ENCODE results near the gene C19orf85. TPM values are rescaled to one million over a fixed set of nuclear protein-coding genes. Genes with fewer than 3 reads are reported as not detected.
A peak's percentile ranks its signal among the peaks of the same experiment; 100 is the strongest.
"Not testable (repeated sequence)": the region's sequence is repeated elsewhere in the genome, so short reads cannot be mapped to it uniquely, and the experiment has no call there.

The C19orf85 gene
- polyA plus RNA-seq, 1 experiment = not detected

DNA sequence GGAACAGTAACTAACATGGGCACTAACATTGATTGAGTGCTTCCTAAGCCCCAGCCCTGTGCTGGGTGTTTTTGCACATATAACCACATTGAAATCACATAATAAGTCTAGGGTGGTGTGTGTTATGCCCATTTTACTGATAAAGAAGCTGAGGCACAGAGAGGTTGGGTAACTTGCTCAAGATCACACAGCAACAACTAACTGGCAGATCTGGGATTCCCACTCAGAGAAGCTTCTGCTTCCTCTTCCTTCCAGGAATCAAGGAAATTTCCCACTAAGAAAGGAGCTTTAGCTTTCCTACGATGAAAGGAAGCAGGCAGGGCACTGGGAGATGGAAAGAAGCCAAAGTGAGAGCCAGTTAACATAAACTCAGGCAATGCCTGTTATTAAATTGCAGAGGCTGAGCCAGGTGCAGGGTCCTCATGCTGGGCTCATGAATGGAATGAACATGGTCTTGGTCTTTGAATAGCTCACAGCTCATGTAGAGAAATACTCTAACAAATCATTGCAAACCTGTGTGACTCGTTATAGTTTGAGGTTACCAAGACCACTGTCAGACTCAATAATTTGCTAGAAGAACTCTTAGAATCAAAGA is 33.8 kb upstream of the C19orf85 start:
- Histone ChIP-seq H3K9me3 (ENCODE audit: control insufficient read depth, insufficient read depth, low read length) (peaks cover 4% of the 10 kb centered on the region; the same call in 1 of the 2 replicates), H3K27me3 (ENCODE audit: control insufficient read depth, insufficient read depth, low read length) (no peaks in the 10 kb centered on the region), H3K4me3 (ENCODE audit: low read depth, low read length) (no peak overlapping the region), H3K27ac (ENCODE audit: low read depth, low read length) (no peak overlapping the region)
- no peak for DNase-seq (ENCODE audit: low read depth, low spot score)
- TF ChIP-seq CTCF (IDR thresholded peaks at IDR 0.05; ENCODE audit: low read depth, low read length) = no peak
- ChIA-PET POLR2A (interaction anchor here (1.8 kb wide), 1 partner anchor 11 kb away, joined by 5 read pairs; no protein-coding TSS in a partner anchor), CTCF (interaction anchor here (1.1 to 8.4 kb wide), 3 partner anchors 9 to 45 kb away, joined by 3 to 69 read pairs (median 3); no protein-coding TSS in a partner anchor)

- no peak for TF ChIP-seq CTCF (IDR thresholded peaks at IDR 0.05; ENCODE audit: low read depth, low read length)
- Histone ChIP-seq H3K4me3 (ENCODE audit: low read depth, low read length) (no peak overlapping the region), H3K9me3 (ENCODE audit: control insufficient read depth, insufficient read depth, low read length) (no peaks in the 10 kb centered on the region), H3K27me3 (ENCODE audit: control insufficient read depth, insufficient read depth, low read length) (no peaks in the 10 kb centered on the region), H3K27ac (ENCODE audit: low read depth, low read length) (no peak overlapping the region)
- DNase-seq (ENCODE audit: low read depth, low spot score) = no peak
- ChIA-PET CTCF (interaction anchor here (0.5 to 8.4 kb wide), 4 partner anchors 8 to 156 kb away, joined by 3 to 69 read pairs (median 4); no protein-coding TSS in a partner anchor), POLR2A (interaction anchor here (1.8 kb wide), 1 partner anchor 11 kb away, joined by 5 read pairs; no protein-coding TSS in a partner anchor)
Measured at GRCh38 chr19:55497763-55498162, 33.2 kb upstream of the C19orf85 start.

DNA sequence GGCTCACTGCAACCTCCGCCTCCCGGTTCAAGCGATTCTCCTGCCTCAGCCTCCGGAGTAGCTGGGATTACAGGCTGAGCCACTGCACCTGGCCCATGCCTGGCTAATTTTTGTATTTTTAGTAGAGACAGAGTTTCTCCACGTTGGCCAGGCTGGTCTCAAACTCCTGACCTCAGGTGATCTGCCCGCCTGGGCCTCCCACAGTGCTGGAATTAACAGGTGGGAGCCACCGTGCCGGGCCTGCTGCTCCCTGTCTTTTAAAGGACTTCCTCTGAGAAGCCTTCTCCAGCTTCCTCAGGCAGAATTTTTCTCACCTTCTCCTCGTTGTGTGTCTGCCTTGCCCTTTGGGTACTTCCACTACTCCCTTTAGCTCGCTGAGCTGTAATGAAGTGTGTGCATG is 32.3 kb upstream of the C19orf85 start:
- H3K9me3 ChIP-seq (ENCODE audit: control insufficient read depth, insufficient read depth, low read length); H3K27ac ChIP-seq (ENCODE audit: low read depth, low read length); DNase-seq (ENCODE audit: low read depth, low spot score); H3K4me3 ChIP-seq (ENCODE audit: low read depth, low read length); POLR2A ChIA-PET; H3K27me3 ChIP-seq (ENCODE audit: control insufficient read depth, insufficient read depth, low read length): not testable (repeated sequence)
- CTCF ChIA-PET = interaction anchor here (1.6 to 8.4 kb wide), 3 partner anchors 8 to 43 kb away, joined by 3 to 69 read pairs (median 62); no protein-coding TSS in a partner anchor

- TF ChIP-seq CTCF (IDR thresholded peaks at IDR 0.05; ENCODE audit: low read depth, low read length) = no peak
- Histone ChIP-seq H3K27ac (ENCODE audit: low read depth, low read length) (no peak overlapping the region), H3K9me3 (ENCODE audit: control insufficient read depth, insufficient read depth, low read length) (no peaks in the 10 kb centered on the region), H3K4me3 (ENCODE audit: low read depth, low read length) (no peak overlapping the region), H3K27me3 (ENCODE audit: control insufficient read depth, insufficient read depth, low read length) (no peaks in the 10 kb centered on the region)
- DNase-seq (ENCODE audit: low read depth, low spot score) = no peak
- ChIA-PET POLR2A (no interaction called here), CTCF (interaction anchor here (7.6 to 8.4 kb wide), 2 partner anchors 9 to 28 kb away, joined by 62 to 69 read pairs; no protein-coding TSS in a partner anchor)
Measured at GRCh38 chr19:55495646-55496349, 31.2 kb upstream of the C19orf85 start.

GRCh38 chr19:55494172-55494761 is 29.7 kb upstream of the C19orf85 start:
- no peak for DNase-seq (ENCODE audit: low read depth, low spot score)
- TF ChIP-seq CTCF (IDR thresholded peaks at IDR 0.05; ENCODE audit: low read depth, low read length) = no peak
- Histone ChIP-seq H3K4me3 (ENCODE audit: low read depth, low read length) (peak overlapping the region; percentile 45), H3K9me3 (ENCODE audit: control insufficient read depth, insufficient read depth, low read length) (no peaks in the 10 kb centered on the region), H3K27me3 (ENCODE audit: control insufficient read depth, insufficient read depth, low read length) (no peaks in the 10 kb centered on the region), H3K27ac (ENCODE audit: low read depth, low read length) (peak overlapping the region; percentile 73)
- CTCF ChIA-PET = interaction anchor here (1.6 to 8.4 kb wide), 3 partner anchors 10 to 112 kb away, joined by 3 to 69 read pairs (median 62); no protein-coding TSS in a partner anchor
- POLR2A ChIA-PET = interaction anchor here (0.7 to 1.7 kb wide), 4 partner anchors 10 to 105 kb away, joined by 3 to 6 read pairs (median 4); partner anchors contain the start of genes FIZ1 and NAT14
